Prostate gland (tissue), 2 donors: ENCODE data around the gene ACTG1. TPM values are rescaled to one million over a fixed set of nuclear protein-coding genes. Genes with fewer than 3 reads are reported as not detected.

Experiments
- DNase-seq: peaks from one replicate; pipeline ENCODE4 v3.0.0-alpha.2; 2019; ENCODE audit warnings: low spot score
- H3K27ac ChIP-seq, 2 donors: fragments of 200-600 bp; sonication (generic); 2 replicates each; pipeline ENCODE4 v1.5.1; 2017 to 2019
- H3K27me3 ChIP-seq: fragments of 200-600 bp; sonication (generic); replicated peaks from 2 replicates; pipeline ENCODE4 v1.5.1; 2019; ENCODE audit not compliant: insufficient read depth
- H3K36me3 ChIP-seq, 2 donors: fragments of 200-600 bp; sonication (generic); 1 replicate in 1 of 2; 2 replicates in 1 of 2; pipeline versions ENCODE4 v1.5.1 to v1.8.1; 2017 to 2019
- H3K4me1 ChIP-seq: fragments of 200-600 bp; sonication (generic); replicated peaks from 2 replicates; pipeline ENCODE4 v1.5.1; 2019
- H3K4me3 ChIP-seq, 2 donors: fragments of 200-600 bp; sonication (generic); 2 replicates each; pipeline ENCODE4 v1.5.1; 2017 to 2019
- H3K9me3 ChIP-seq: fragments of 200-600 bp; sonication (generic); 2 replicates; pipeline ENCODE4 v1.5.1; 2017
- POLR2A ChIP-seq: fragments of 450-650 bp; IDR thresholded peaks from one replicate; pipeline ENCODE4 v1.6.1; 2016; ENCODE audit warnings: antibody characterized with exemption, mild to moderate bottlenecking
- POLR2AphosphoS5 ChIP-seq: sonication (generic); formaldehyde crosslinking; IDR thresholded peaks from one replicate; pipeline ENCODE4 v1.6.1; 2017; ENCODE audit warnings: antibody characterized with exemption
- WGBS: methylation state at CpG from one replicate; pipeline ENCODE4 v1.1.5; 2018; 5-methylcytosine and 5-hydroxymethylcytosine counted together
- intact Hi-C: fragments of 100-400 bp; cut with DNase I; formaldehyde crosslinking; loops from one replicate; pipeline ENCODE4 v1.14.2; 2022
- total RNA-seq, 2 donors: library from RNA; depleted of rRNA; stranded (reverse); fragments of >200 nt; gene quantifications; one replicate each; pipeline ENCODE4 v1.1.0, GENCODE V29; 2016
- TF ChIP-seq, protein P1 (sequence below), 4 experiments: fragments of 200-600 bp in 2 of 4; fragments of 450-650 bp in 2 of 4; sonication (generic) in 2 of 4; IDR thresholded peaks; 1 replicate in 3 of 4; 2 replicates in 1 of 4; pipeline ENCODE4 v1.5.1; 2016 to 2019; ENCODE audit warnings: antibody characterized with exemption in 4 of 4, mild to moderate bottlenecking in 2 of 4, moderate library complexity in 2 of 4

The ACTG1 gene
- total RNA-seq, 2 donors from 2014 or later: 2,438 to 3,181 TPM

GRCh38 chr17:81535480-81536298, 23.1 kb upstream of the ACTG1 start:
- TF ChIP-seq, protein P1, sequence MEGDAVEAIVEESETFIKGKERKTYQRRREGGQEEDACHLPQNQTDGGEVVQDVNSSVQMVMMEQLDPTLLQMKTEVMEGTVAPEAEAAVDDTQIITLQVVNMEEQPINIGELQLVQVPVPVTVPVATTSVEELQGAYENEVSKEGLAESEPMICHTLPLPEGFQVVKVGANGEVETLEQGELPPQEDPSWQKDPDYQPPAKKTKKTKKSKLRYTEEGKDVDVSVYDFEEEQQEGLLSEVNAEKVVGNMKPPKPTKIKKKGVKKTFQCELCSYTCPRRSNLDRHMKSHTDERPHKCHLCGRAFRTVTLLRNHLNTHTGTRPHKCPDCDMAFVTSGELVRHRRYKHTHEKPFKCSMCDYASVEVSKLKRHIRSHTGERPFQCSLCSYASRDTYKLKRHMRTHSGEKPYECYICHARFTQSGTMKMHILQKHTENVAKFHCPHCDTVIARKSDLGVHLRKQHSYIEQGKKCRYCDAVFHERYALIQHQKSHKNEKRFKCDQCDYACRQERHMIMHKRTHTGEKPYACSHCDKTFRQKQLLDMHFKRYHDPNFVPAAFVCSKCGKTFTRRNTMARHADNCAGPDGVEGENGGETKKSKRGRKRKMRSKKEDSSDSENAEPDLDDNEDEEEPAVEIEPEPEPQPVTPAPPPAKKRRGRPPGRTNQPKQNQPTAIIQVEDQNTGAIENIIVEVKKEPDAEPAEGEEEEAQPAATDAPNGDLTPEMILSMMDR (IDR thresholded peaks at IDR 0.05): no peak
- TF ChIP-seq POLR2A (no peak), POLR2AphosphoS5 (no peak)
- H3K27me3 ChIP-seq: peaks cover 4% of the 10 kb centered on the region
- 67% methylated on average over 13 of the region's 13 CpGs for WGBS

GRCh38 chr17:81535007-81535328, 22.4 kb upstream of the ACTG1 start:
- Histone ChIP-seq H3K4me1 (no peaks in the 10 kb centered on the region), H3K27me3 (peaks cover 4% of the 10 kb centered on the region), H3K4me3 (no peak overlapping the region), H3K27ac (no peak overlapping the region), H3K36me3 (peaks cover 0 to 3% of the 10 kb centered on the region in 2 donors), H3K9me3 (no peaks in the 10 kb centered on the region)
- TF ChIP-seq, protein P1 (IDR thresholded peaks at IDR 0.05): no peak
- TF ChIP-seq POLR2A (no peak), POLR2AphosphoS5 (no peak)
- DNase-seq: no peak
- 89% methylated on average over 5 of the region's 5 CpGs for WGBS
- intact Hi-C loops: no loop called here

More at GRCh38 chr17:81535480-81536298, 23.1 kb upstream of the ACTG1 start:
- no peaks in the 10 kb centered on the region for H3K9me3 ChIP-seq
- DNase-seq: no peak
- no peak overlapping the region for H3K4me3 ChIP-seq
- intact Hi-C loops: no loop called here
- H3K36me3 ChIP-seq: peaks cover 0 to 10% of the 10 kb centered on the region in 2 donors
- H3K4me1 ChIP-seq: no peaks in the 10 kb centered on the region
- no peak overlapping the region for H3K27ac ChIP-seq

DNA sequence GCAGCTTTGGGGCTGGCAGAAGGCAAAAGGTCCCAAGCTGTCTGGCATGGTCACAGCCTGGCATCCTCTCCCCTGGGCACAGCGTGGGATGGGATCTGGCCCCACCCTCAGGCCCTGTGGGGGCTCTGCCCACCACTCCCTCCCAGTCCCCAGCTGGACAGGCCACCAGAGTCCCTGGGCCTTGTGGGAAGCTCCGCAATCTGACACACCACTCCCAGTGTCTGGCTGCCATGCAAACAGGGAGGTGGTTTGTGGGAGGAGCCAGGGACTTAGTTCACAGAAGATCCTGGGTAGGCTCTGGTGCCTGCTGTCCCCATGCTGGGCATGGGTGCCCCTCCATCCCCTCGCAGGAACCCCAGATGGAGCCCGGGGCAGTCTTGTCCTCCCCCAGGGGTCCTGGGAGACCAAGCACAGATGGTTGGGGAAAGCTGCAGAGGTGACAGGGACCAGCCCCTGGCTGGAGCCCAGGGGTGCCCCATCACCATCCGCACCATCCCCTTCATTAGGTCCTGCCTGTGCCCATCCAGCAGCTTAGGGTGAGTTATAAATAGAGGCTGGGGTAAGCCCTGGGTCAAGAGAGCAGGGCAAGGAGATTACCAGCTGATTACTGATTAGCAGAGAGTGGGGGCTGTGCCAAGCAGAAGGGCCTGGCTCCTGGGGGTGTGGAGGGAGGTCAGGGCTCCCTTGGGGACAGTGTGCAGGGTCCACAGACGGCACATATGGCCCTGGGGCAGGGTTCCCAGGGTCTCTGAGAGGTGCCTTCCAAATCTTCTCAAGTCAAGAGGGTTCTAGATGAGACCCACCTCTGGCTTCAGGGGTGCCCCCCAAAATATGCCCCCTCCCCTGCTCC, 21.8 kb upstream of the ACTG1 start:
- Histone ChIP-seq H3K27me3 (peaks cover 4% of the 10 kb centered on the region), H3K27ac (no peak overlapping the region), H3K4me1 (no peaks in the 10 kb centered on the region), H3K36me3 (no peaks in the 10 kb centered on the region), H3K9me3 (no peaks in the 10 kb centered on the region), H3K4me3 (no peak overlapping the region)
- TF ChIP-seq, protein P1 (IDR thresholded peaks at IDR 0.05): no peak
- no peak for TF ChIP-seq POLR2A
- TF ChIP-seq POLR2AphosphoS5: no peak
- intact Hi-C loops: no loop called here
- DNase-seq: no peak
- WGBS: 63% methylated on average over 6 of the region's 6 CpGs

- TF ChIP-seq POLR2AphosphoS5 (no peak), POLR2A (no peak)
- TF ChIP-seq, protein P1 (IDR thresholded peaks at IDR 0.05): no peak
- no peak overlapping the region for H3K27ac ChIP-seq
Observed at GRCh38 chr17:81533339-81534141, 20.9 kb upstream of the ACTG1 start.

More at GRCh38 chr17:81533339-81534141, 20.9 kb upstream of the ACTG1 start:
- DNase-seq: no peak
- intact Hi-C loops: no loop called here
- Histone ChIP-seq H3K9me3 (no peaks in the 10 kb centered on the region), H3K27me3 (peaks cover 4% of the 10 kb centered on the region), H3K36me3 (no peaks in the 10 kb centered on the region), H3K4me1 (no peaks in the 10 kb centered on the region), H3K4me3 (no peak overlapping the region)
- 66% methylated on average over 20 of the region's 21 CpGs for WGBS
